B cell (primary cell): ENCODE results near the gene ITFG1. TPM values are rescaled to one million over a fixed set of nuclear protein-coding genes. Genes with fewer than 3 reads are reported as not detected.

ENCODE experiments used
- ATAC-seq: fragments of 200-7000 bp; cut with Tn5 transposase; one replicate; pipeline ENCODE4 v1.10.0; 2021; ENCODE audit warnings: low read depth, mild to moderate bottlenecking, moderate number of reproducible peaks, moderate library complexity
- CTCF ChIA-PET: fragments of 350-600 bp; sonication (Branson Sonifier 250); formaldehyde crosslinking; loops from one replicate; lab custom pipeline; 2021; ENCODE audit warnings: antibody characterized with exemption, inconsistent platforms; lab: Charles Lee
- POLR2A ChIA-PET: fragments of 350-600 bp; sonication (Branson Sonifier 250); formaldehyde crosslinking; loops from one replicate; lab custom pipeline; 2021; ENCODE audit warnings: antibody characterized with exemption; lab: Charles Lee
- DNase-seq: peaks from one replicate; pipeline ENCODE4 v3.0.0; 2013
- H2AFZ ChIP-seq: 2 replicates; pipeline ENCODE4 v1.6.1; 2012; ENCODE audit warnings: mild to moderate bottlenecking, low read depth, low read length; ENCODE audit not compliant: insufficient read depth, poor library complexity, severe bottlenecking
- H3K27ac ChIP-seq, 2 donors: 1 replicate in 1 of 2; 2 replicates in 1 of 2; pipeline ENCODE4 v1.5.1; 2012 to 2013; ENCODE audit warnings: low read length in 2 of 2, mild to moderate bottlenecking in 2 of 2, moderate library complexity in 1 of 2
- H3K27me3 ChIP-seq, 4 experiments: fragments of 200-600 bp in 1 of 4; sonication (generic) in 1 of 4; replicated peaks in 1 of 4; 1 replicate in 2 of 4; 2 replicates in 2 of 4; pipeline versions ENCODE4 v1.6.1 to v1.7.0; 2013 to 2016; ENCODE audit warnings: low read length in 3 of 4, mild to moderate bottlenecking in 2 of 4, mixed read lengths in 1 of 4, moderate library complexity in 1 of 4; ENCODE audit not compliant: insufficient read depth in 4 of 4, control insufficient read depth in 3 of 4; ENCODE audit errors: control extremely low read depth in 1 of 4
- H3K36me3 ChIP-seq, 2 experiments: replicated peaks in 1 of 2; 1 replicate in 1 of 2; 2 replicates in 1 of 2; pipeline versions ENCODE4 v1.6.1 to v1.7.1; 2013; ENCODE audit warnings: low read length in 1 of 2; ENCODE audit not compliant: insufficient read depth in 2 of 2, control insufficient read depth in 1 of 2; ENCODE audit errors: control extremely low read depth in 1 of 2, extremely low read depth in 1 of 2
- H3K4me1 ChIP-seq, 2 donors: fragments of 200-600 bp in 1 of 2; sonication (generic) in 1 of 2; 1 replicate in 1 of 2; 2 replicates in 1 of 2; pipeline versions ENCODE4 v1.5.1 to v1.6.1; 2013 to 2017; ENCODE audit warnings: low read length in 2 of 2; ENCODE audit not compliant: control insufficient read depth in 2 of 2, insufficient read depth in 2 of 2
- H3K4me2 ChIP-seq: replicated peaks from 2 replicates; pipeline ENCODE3; 2012; ENCODE audit warnings: mild to moderate bottlenecking, low read depth, low read length; ENCODE audit not compliant: poor library complexity, severe bottlenecking
- H3K4me3 ChIP-seq, 5 experiments: fragments of 200-600 bp in 1 of 5; sonication (generic) in 1 of 5; 1 replicate in 3 of 5; 2 replicates in 2 of 5; pipeline versions ENCODE4 v1.5.1 to v1.7.0; 2011 to 2016; ENCODE audit warnings: low read length in 4 of 5, mild to moderate bottlenecking in 4 of 5, low read depth in 2 of 5, control low read depth in 1 of 5, moderate library complexity in 1 of 5; ENCODE audit not compliant: insufficient read depth in 1 of 5; ENCODE audit errors: control extremely low read depth in 1 of 5, extremely low read depth in 1 of 5
- H3K79me2 ChIP-seq: fragments of 200-600 bp; sonication (generic); one replicate; pipeline ENCODE4 v1.6.0; 2016; ENCODE audit warnings: low read length; ENCODE audit not compliant: control insufficient read depth, insufficient read depth
- H3K9ac ChIP-seq: fragments of 200-600 bp; sonication (generic); 2 replicates; pipeline ENCODE4 v1.6.1; 2017; ENCODE audit warnings: mild to moderate bottlenecking, low read length, moderate library complexity
- H3K9me3 ChIP-seq, 3 donors: one replicate each; pipeline versions ENCODE4 v1.6.1 to v1.7.1; 2013; ENCODE audit warnings: low read length in 2 of 3; ENCODE audit not compliant: control insufficient read depth in 2 of 3, insufficient read depth in 1 of 3; ENCODE audit errors: control extremely low read depth in 1 of 3
- H4K20me1 ChIP-seq: 2 replicates; pipeline ENCODE4 v1.6.0; 2012; ENCODE audit warnings: mild to moderate bottlenecking, low read length; ENCODE audit not compliant: insufficient read depth, control insufficient read depth, poor library complexity, severe bottlenecking
- H3K27ac Mint-ChIP-seq: one replicate; pipeline ENCODE4 v1.8.0; 2021; ENCODE audit warnings: mixed read lengths
- H3K27me3 Mint-ChIP-seq: one replicate; pipeline ENCODE4 v1.8.0; 2021; ENCODE audit warnings: mixed read lengths
- H3K4me1 Mint-ChIP-seq: one replicate; pipeline ENCODE4 v1.8.0; 2021; ENCODE audit warnings: mixed read lengths
- H3K4me3 Mint-ChIP-seq: one replicate; pipeline ENCODE4 v1.8.0; 2021; ENCODE audit warnings: mixed read lengths
- H3K9me3 Mint-ChIP-seq: one replicate; pipeline ENCODE4 v1.8.0; 2022; ENCODE audit warnings: mixed read lengths; ENCODE audit not compliant: insufficient read depth
- EZH2 ChIP-seq: IDR thresholded peaks from 2 replicates; pipeline ENCODE4 v1.6.1; 2012; ENCODE audit warnings: borderline replicate concordance, low read depth, mild to moderate bottlenecking, moderate library complexity, low read length; ENCODE audit not compliant: insufficient read depth, poor library complexity, severe bottlenecking
- WGBS: methylation state at CpG from one replicate; pipeline ENCODE4 v1.1.5; 2013; ENCODE audit warnings: missing lambda C conversion rate; ENCODE audit not compliant: insufficient coverage; 5-methylcytosine and 5-hydroxymethylcytosine counted together
- intact Hi-C: fragments of 100-400 bp; cut with micrococcal nuclease; formaldehyde crosslinking; loops from one replicate; pipeline ENCODE4 v1.10.0; 2022
- polyA plus RNA-seq: library from polyadenylated mRNA; depleted of rRNA; stranded (reverse); fragments of >200 nt; gene quantifications from 2 replicates; pipeline ENCODE4 v1.2.3, GENCODE V29; 2012
- total RNA-seq, 2 donors: library from RNA; stranded (reverse); fragments of 120-200 nt in 1 of 2; gene quantifications; 1 replicate in 1 of 2; 2 replicates in 1 of 2; pipeline versions ENCODE4 v1.2.3 to v1.2.4, GENCODE V29; 2013 to 2022
- TF ChIP-seq, protein P1 (sequence below): fragments of 200-600 bp; IDR thresholded peaks from one replicate; pipeline ENCODE4 v1.8.0; 2022; ENCODE audit warnings: antibody characterized with exemption, mild to moderate bottlenecking

ITFG1 gene
- total and polyA plus RNA-seq, 2 donors (not counting 1 experiment from before 2014, with no cell fraction given): 9.7 to 40.4 TPM

DNA sequence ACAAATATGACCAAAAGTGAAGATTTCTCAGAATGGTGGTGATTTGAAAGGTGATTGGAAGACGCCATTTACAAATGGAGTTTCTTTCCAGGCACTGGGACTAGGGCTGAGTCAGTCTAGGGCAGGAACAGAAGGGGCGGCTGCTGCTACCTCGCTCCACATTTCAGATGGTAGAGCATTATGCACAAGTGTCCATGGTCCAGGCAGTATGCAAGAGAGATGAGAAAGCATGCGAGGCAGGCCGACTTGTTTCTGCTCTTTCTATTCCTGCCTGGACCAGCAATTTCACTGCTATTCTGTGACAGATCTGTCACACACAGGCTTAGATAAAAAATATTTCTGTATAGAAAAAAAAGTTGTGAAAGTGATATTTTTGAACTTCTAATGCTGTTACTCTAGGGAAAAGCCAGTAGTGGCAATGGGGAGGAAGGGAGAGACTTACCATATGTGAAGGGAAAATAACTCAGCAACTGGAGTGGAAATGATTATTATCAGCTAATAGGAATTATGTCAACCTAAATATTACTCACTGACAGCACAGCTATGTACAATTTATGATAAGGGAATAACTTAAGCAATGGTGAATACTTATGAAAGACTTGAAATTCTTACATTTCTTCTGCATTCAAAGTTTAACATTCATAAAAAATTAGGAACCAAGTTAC, 182.4 kb downstream of the ITFG1 start:
- no peak overlapping the region for H3K27ac Mint-ChIP-seq
- ChIA-PET CTCF (no interaction called here), POLR2A (no interaction called here)
- WGBS: 96% methylated on average over 3 of the region's 5 CpGs
- Histone ChIP-seq H3K9ac (no peak overlapping the region), H4K20me1 (no peaks in the 10 kb centered on the region), H3K4me1 (no peaks in the 10 kb centered on the region), H3K79me2 (no peaks in the 10 kb centered on the region), H3K36me3 (peaks cover 0 to 6% of the 10 kb centered on the region in 2 experiments), H3K9me3 (peaks cover 0 to 1% (median under 1%) of the 10 kb centered on the region in 3 donors), H3K27me3 (no peaks in the 10 kb centered on the region), H3K27ac (no peak overlapping the region), H3K4me2 (no peak overlapping the region), H3K4me3 (no peak overlapping the region), H2AFZ (no peak overlapping the region)
- H3K27me3 Mint-ChIP-seq: no peaks in the 10 kb centered on the region
- H3K9me3 Mint-ChIP-seq: no peaks in the 10 kb centered on the region
- ATAC-seq (no peak), DNase-seq (no peak)
- intact Hi-C loops: no loop called here
- no peak overlapping the region for H3K4me3 Mint-ChIP-seq
- H3K4me1 Mint-ChIP-seq: no peaks in the 10 kb centered on the region
- TF ChIP-seq, protein P1, sequence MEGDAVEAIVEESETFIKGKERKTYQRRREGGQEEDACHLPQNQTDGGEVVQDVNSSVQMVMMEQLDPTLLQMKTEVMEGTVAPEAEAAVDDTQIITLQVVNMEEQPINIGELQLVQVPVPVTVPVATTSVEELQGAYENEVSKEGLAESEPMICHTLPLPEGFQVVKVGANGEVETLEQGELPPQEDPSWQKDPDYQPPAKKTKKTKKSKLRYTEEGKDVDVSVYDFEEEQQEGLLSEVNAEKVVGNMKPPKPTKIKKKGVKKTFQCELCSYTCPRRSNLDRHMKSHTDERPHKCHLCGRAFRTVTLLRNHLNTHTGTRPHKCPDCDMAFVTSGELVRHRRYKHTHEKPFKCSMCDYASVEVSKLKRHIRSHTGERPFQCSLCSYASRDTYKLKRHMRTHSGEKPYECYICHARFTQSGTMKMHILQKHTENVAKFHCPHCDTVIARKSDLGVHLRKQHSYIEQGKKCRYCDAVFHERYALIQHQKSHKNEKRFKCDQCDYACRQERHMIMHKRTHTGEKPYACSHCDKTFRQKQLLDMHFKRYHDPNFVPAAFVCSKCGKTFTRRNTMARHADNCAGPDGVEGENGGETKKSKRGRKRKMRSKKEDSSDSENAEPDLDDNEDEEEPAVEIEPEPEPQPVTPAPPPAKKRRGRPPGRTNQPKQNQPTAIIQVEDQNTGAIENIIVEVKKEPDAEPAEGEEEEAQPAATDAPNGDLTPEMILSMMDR: no peak
- TF ChIP-seq EZH2: no peak

GRCh38 chr16:47276522-47276921, 184.3 kb downstream of the ITFG1 start:
- H3K27me3 ChIP-seq: no peaks in the 10 kb centered on the region
- WGBS: no CpG with 5 or more reads among the region's 1 CpG
- H3K79me2 ChIP-seq: no peaks in the 10 kb centered on the region
- H3K9me3 ChIP-seq: no peaks in the 10 kb centered on the region
- no peak for TF ChIP-seq EZH2
- TF ChIP-seq, protein P1: no peak
- intact Hi-C loops: no loop called here
- ChIA-PET POLR2A (no interaction called here), CTCF (no interaction called here)
- Mint-ChIP-seq H3K9me3 (no peaks in the 10 kb centered on the region), H3K27ac (no peak overlapping the region), H3K27me3 (no peaks in the 10 kb centered on the region), H3K4me3 (no peak overlapping the region), H3K4me1 (no peaks in the 10 kb centered on the region)
- no peak overlapping the region for H3K27ac ChIP-seq
- no peak overlapping the region for H3K4me2 ChIP-seq
- no peak overlapping the region for H3K4me3 ChIP-seq
- no peak overlapping the region for H2AFZ ChIP-seq
- H3K4me1 ChIP-seq: no peaks in the 10 kb centered on the region
- H3K9ac ChIP-seq: no peak overlapping the region
- DNase-seq (no peak), ATAC-seq (no peak)
- H3K36me3 ChIP-seq: peaks cover 0 to 3% of the 10 kb centered on the region in 2 experiments
- H4K20me1 ChIP-seq: no peaks in the 10 kb centered on the region
